Measurements from ENCODE around the gene AFAP1.

AFAP1 gene

GRCh38 chr4:7733801-7734650 is 205.6 kb downstream of the AFAP1 start:
- no peak for DNase-seq

DNA sequence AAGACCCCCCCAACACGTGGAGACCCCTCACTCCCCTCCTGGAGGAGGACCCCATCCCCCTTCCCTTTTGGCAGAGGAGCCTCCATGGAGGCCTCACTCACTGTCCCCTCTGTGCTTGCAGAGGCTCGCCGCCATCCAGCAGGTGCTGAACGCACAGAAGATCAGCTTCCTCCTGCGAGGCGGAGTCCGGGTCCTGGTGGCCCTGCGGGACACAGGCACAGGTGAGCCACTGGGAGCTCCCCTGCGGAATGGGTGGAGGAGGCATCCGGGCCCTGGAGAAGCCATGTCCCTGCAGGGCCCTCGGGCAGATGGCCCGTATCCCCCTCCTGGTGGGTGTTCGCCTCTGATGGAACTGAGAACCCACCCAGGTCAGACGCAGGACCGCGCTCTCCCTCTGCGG is 206.5 kb downstream of the AFAP1 start:
- DNase-seq = no peak

DNA sequence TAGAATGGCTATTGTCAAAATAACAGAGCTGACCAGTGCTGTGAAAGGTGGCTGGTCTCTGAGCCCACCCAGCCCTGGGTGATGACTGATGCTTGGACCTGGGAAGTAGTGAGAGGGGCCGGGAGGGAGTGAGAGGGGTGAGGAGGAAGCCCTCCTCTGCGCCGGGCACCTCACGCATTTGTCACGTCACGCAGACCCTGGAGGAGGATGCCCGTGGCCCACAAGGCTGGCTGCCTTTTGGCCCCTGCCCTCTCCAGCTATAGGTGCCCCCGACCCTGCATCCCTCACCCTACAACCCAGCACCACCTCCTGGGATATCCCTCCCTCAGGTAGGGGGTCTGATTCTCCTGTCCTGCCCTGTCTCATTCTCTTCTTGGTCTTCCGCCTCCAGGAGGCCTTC is 207.4 kb downstream of the AFAP1 start:
- DNase-seq = no peak

GRCh38 chr4:7731437-7731836 is 208.2 kb downstream of the AFAP1 start:
- DNase-seq = no peak

DNA sequence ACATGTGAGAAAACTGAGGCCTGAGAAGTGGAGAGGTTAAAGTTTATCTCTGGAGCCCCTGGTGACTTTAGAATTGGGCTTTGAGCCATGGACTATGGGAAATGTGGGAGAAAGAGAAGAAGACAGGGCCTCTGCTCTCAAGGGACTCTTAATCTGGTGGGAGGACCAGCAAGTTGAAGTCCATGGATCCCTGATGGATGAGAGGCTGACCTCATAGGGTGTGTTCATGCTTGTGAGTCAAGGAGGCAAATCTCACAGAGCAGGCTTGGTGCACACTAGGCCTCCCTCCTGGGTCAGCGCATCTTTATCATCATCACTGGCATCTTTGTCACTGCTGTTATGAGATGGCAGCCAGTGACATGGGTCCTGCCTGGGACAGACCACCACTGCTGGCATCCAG is 211.9 kb downstream of the AFAP1 start:
- DNase-seq = no peak

- DNase-seq = no peak
Measured at GRCh38 chr4:7726665-7727413, 212.8 kb downstream of the AFAP1 start.

GRCh38 chr4:7725951-7726350 is 213.7 kb downstream of the AFAP1 start:
- no peak for DNase-seq

- no peak for DNase-seq
Measured at GRCh38 chr4:7723625-7724024, 216.0 kb downstream of the AFAP1 start.

- DNase-seq = no peak
Measured at GRCh38 chr4:7722766-7723387, 216.8 kb downstream of the AFAP1 start.

DNA sequence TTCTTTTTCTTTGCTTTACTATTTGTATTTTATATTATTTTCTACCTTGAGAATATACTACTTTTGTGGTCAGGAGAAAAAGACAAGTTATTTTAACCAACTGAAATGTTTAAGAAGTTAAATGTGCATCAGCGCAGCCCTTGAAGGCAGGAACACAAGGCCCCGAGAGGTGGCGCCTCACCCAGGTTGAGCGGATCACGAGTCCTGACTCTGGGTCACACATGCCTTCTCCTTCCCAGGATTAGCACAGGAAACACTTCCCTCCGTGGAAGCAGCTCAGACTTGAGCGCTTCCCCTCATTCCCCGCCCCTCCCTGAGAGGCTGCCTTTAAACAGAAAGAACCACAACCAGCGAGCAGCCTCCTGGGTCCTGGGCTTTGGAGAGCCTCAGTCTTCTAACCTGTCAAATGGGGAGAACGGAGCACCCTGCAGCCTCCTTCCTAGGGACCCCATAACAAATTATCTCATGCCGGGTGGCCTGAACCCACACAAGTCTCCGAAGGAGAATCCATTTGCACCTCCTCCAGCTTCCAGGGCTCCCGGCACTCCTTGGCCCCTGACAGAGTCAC is 217.6 kb downstream of the AFAP1 start:
- DNase-seq = no peak

- peak; percentile 75 to 76 for DNase-seq
Measured at GRCh38 chr4:7719354-7720174, 220.1 kb downstream of the AFAP1 start.

DNA sequence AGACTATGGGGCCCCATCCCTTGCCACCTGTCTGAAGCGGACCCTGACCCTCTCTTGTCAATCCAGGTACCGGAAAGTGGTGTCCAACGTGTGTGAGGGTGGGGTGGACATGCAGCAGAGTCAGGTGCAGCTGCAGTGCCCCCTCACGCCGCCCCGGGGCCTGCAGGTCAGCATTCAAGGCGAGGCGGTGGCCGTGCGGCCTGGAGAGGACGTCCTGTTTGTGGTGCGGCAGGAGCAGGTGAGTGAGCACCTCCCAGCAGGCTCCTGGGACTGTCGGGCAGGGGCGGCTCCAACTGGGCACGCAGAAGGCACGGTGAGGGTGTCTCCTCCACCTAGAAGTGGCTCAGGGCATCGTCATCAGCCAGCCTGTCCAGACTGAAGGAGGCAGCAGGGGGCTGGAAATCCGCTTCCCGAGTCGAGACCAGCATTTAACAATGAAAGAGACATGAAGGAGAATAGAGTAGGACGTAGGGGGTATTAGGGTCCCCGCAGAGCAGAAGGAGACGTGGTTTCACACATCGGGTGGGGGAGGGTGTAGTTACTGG is 221.6 kb downstream of the AFAP1 start:
- DNase-seq = no peak

DNA sequence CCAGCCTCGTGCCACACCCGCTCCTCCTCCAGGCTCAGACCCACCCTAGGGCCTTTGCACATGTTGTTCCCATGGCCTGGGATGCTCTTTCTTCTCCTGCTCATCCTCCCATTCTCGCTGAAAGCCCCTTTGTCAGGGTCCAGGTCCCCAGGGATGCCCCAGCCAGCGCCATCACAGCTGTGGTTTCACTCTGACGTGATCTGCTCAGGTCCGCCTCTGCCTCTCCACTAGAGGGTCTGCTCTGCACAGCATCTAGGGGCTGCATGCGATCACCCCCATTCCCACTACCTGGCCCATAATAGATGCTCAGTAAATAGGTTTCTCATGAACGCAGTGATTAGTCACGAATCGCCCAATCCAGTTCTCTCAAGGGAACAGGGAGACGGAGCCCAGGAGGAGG is 222.5 kb downstream of the AFAP1 start:
- DNase-seq = no peak

DNA sequence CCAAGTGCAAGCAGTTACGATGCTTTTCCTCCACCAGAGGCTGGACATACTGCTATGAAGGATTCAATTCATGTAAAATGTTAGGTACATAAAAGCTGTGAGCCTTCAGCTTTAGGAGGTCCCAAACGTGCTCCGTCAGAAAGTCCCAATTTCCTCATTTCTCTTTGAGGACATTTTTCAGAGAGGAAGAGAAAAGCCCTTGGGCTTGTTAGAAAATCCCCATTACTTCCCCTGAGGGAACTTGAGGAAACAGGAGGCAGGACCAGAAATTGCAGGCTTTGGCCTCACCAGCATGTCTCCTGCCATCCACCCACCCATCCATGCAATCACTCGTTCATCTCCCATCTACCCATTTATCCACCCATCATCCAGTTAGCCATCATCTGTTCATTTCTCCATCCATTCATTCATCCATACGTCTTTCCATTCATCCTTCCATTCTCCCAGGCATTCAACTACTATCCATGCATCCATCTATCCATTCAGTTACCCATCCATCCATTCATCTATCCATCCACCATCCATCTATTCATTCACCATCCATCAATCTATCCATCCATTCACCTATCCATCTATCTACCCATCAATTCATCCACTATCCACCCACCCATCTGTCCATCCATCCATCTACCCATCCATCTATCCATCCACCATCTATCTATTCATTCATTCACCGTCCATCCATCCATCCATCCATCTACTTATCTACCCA is 223.5 kb downstream of the AFAP1 start:
- DNase-seq = no peak

GRCh38 chr4:7715271-7716009 is 224.2 kb downstream of the AFAP1 start:
- DNase-seq = no peak

- no peak for DNase-seq
Measured at GRCh38 chr4:7714738-7715137, 224.9 kb downstream of the AFAP1 start.

- no peak for DNase-seq
Measured at GRCh38 chr4:7714176-7714575, 225.5 kb downstream of the AFAP1 start.

- no peak for DNase-seq
Measured at GRCh38 chr4:7713757-7714156, 225.9 kb downstream of the AFAP1 start.

DNA sequence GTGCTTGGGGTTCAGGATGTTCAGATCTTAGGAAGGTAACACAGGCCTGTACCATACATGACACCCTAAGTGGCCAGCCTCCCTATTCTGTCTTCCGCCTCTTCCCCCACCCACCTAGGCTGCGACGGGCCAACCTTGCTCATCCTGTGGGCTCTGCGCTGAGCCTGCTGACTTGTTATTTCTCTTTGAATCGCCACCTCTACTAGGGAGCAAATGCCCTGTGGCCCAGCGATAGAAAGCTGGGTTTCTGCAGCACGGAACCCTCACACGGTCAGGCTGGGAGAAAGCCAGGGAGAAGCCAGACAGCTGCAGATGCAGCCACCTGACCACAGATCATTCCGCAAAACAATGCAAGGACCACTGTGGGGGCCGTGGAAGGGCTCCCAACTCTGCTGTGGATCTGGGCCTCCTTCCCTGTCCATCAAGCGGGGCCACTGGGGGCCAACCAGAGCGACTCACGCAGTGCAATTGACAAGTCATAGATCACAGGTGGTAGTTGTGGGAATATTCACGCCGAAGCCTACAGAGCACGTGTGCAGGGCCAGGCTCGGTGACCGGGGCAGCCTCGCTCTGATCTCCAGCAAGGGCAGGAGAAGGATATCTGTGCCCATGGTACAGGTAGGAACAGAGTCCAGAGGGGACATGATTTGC is 227.5 kb downstream of the AFAP1 start:
- DNase-seq = no peak

DNA sequence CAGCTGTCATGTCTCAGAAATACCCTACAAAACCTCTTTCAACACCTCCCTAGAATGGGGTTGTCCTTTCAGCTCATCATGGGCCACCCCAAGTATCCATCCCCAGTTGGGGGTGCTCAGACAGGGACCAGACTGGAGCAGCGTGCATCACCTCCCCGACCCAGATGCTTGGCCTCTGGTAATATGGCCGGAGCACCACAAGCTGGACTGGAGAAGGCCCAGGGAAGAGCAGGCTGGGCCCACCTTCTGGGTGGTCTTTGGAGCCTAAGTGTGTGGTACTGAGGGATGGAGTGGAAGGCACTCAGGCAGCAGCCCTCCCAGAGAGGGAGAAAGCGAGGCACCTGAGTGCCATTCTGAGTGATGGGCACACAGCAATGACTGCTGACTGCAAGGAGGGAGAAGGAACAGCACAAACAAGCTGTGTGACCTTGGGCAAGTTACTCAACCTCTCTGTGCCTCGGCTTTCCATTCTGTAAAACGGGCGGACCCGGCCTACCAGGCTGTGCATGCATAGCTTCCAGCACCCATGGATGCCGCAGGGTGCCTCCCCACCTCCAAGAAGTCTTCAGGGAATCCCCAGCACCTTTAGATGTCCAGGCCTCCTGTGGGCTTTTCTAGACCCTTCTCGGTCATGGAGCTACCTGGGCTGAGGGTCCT is 228.2 kb downstream of the AFAP1 start:
- DNase-seq = no peak

Data from activated CD4-positive, alpha-beta T cell treated with anti-CD3 and anti-CD28 coated beads, Interleukin-2, amount 50 U/mL, for 48 hours (primary cell).